HG02759 (cell line): ENCODE measurements around the gene NPIPA7.
"Not testable (repeated sequence)": the region's sequence is repeated elsewhere in the genome, so short reads cannot be mapped to it uniquely, and the experiment has no call there.

Source experiments
- ATAC-seq: cut with Tn5 transposase; IDR thresholded peaks from one replicate; pipeline ENCODE4 v1.9.1; 2021; ENCODE audit warnings: mild to moderate bottlenecking, moderate library complexity; ENCODE audit not compliant: unreplicated experiment

Gene NPIPA7

DNA sequence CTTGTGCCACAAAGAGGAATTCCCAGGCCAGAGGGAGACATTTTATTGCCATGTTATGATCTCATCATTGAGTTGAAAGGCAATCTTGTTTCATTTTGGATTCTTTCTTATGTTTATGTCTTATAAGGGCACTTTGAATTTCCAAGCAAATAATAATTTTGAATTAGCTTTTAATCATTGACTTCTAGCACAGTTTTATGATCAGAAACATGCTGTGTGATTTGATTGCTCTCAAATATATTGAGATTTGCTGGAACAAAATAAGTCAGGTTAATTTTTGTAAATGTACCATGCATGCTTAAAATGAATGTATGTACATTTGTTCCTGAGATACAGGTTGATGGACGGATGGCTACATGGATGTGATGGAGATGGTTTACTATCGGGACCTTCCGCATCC, at the start of gene NPIPA7:
TSS of gene NPIPA7 (plus strand) at position 301 of the 400 bp plus-strand sequence. CDS start 105 bp downstream, outside the sequence.
- ATAC-seq, result not testable (repeated sequence)

DNA sequence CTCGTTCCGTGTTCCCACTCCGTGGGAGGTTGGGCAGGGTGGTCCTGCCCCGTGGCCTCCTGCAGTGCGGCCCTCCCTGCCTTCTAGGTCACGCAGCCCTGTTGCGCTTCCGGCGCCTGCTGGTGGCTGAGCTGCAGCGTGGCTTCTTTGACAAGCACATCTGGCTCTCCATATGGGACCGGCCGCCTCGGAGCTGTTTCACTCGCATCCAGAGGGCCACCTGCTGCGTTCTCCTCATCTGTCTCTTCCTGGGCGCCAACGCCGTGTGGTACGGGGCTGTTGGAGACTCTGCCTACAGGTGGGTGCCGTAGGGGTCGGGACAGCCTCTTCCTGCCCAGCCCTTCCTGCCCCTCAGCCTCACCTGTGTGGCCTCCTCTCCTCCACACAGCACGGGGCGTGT, 47.5 kb upstream of the NPIPA7 start:
- ATAC-seq, result not testable (repeated sequence)

DNA sequence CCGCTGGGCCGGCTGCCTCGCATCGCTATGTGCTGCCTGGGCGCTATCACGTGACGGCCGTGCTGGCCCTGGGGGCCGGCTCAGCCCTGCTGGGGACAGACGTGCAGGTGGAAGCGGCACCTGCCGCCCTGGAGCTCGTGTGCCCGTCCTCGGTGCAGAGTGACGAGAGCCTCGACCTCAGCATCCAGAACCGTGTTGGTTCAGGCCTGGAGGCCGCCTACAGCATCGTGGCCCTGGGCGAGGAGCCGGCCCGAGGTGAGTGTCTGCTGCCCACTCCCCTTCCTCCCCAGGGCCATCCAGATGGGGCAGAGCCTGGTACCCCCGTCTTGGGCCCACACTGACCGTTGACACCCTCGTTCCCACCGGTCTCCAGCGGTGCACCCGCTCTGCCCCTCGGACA, 21.4 kb upstream of the NPIPA7 start:
- not testable (repeated sequence) for ATAC-seq

DNA sequence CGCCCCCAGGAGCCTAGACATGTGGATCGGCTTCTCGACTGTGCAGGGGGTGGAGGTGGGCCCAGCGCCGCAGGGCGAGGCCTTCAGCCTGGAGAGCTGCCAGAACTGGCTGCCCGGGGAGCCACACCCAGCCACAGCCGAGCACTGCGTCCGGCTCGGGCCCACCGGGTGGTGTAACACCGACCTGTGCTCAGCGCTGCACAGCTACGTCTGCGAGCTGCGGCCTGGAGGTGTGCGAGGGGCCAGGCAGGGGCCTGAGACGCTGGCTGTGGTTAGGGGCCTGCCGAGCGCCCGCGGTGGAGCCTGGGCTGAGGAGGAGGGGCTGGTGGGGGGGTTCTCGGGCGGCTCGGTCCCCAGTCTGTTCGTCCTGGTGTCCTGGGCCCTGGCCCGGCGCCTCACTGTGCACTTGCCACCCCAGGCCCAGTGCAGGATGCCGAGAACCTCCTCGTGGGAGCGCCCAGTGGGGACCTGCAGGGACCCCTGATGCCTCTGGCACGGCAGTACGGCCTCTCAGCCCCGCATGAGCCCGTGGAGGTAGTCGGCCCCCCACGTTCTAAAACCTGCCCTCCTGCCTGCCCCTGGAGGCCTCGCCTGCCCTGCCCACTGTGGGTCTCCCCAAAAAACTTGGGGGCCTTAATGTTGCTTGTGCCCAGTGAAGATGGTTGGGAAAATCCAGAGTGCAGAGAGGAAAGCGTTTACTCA, 20.2 kb upstream of the NPIPA7 start:
- ATAC-seq, result not testable (repeated sequence)

DNA sequence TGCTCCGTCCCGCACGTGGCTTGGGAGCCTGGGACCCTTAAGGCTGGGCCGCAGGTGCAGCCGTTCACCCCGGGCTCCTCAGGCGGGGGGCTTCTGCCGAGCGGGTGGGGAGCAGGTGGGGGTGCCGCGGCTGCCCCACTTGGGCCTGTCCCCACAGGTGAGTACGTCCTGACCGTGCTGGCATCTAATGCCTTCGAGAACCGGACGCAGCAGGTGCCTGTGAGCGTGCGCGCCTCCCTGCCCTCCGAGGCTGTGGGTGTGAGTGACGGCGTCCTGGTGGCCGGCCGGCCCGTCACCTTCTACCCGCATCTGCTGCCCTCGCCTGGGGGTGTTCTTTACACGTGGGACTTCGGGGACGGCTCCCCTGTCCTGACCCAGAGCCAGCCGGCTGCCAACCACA, 15.3 kb upstream of the NPIPA7 start:
- not testable (repeated sequence) for ATAC-seq

DNA sequence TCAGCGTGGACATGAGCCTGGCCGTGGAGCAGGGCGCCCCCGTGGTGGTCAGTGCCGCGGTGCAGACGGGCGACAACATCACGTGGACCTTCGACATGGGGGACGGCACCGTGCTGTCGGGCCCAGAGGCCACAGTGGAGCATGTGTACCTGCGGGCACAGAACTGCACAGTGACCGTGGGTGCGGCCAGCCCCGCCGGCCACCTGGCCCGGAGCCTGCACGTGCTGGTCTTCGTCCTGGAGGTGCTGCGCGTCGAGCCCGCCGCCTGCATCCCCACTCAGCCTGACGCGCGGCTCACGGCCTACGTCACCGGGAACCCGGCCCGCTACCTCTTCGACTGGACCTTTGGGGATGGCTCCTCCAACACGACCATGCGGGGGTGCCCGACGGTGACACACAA, 14.8 kb upstream of the NPIPA7 start:
- ATAC-seq, result not testable (repeated sequence)

DNA sequence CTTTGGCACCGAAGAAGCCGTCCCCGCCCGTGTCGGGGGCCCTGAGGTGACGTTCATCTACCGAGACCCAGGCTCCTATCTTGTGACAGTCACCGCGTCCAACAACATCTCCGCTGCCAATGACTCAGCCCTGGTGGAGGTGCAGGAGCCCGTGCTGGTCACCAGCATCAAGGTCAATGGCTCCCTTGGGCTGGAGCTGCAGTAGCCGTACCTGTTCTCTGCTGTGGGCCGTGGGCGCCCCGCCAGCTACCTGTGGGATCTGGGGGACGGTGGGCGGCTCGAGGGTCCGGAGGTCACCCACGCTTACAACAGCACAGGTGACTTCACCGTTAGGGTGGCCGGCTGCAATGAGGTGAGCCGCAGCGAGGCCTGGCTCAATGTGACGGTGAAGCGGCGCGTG, 14.2 kb upstream of the NPIPA7 start:
- ATAC-seq, result not testable (repeated sequence)

DNA sequence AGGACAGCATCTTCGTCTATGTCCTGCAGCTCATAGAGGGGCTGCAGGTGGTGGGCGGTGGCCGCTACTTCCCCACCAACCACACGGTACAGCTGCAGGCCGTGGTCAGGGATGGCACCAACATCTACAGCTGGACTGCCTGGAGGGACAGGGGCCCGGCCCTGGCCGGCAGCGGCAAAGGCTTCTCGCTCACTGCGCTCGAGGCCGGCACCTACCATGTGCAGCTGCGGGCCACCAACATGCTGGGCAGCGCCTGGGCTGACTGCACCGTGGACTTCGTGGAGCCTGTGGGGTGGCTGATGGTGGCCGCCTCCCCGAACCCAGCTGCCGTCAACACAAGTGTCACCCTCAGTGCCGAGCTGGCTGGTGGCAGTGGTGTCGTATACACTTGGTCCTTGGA, 13.6 kb upstream of the NPIPA7 start:
- not testable (repeated sequence) for ATAC-seq

DNA sequence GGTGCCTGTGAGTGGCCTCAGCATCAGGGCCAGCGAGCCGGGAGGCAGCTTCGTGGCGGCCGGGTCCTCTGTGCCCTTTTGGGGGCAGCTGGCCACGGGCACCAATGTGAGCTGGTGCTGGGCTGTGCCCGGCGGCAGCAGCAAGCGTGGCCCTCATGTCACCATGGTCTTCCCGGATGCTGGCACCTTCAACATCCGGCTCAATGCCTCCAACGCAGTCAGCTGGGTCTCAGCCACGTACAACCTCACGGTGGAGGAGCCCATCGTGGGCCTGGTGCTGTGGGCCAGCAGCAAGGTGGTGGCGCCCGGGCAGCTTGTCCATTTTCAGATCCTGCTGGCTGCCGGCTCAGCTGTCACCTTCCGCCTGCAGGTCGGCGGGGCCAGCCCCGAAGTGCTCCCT, 13.1 kb upstream of the NPIPA7 start:
- not testable (repeated sequence) for ATAC-seq

DNA sequence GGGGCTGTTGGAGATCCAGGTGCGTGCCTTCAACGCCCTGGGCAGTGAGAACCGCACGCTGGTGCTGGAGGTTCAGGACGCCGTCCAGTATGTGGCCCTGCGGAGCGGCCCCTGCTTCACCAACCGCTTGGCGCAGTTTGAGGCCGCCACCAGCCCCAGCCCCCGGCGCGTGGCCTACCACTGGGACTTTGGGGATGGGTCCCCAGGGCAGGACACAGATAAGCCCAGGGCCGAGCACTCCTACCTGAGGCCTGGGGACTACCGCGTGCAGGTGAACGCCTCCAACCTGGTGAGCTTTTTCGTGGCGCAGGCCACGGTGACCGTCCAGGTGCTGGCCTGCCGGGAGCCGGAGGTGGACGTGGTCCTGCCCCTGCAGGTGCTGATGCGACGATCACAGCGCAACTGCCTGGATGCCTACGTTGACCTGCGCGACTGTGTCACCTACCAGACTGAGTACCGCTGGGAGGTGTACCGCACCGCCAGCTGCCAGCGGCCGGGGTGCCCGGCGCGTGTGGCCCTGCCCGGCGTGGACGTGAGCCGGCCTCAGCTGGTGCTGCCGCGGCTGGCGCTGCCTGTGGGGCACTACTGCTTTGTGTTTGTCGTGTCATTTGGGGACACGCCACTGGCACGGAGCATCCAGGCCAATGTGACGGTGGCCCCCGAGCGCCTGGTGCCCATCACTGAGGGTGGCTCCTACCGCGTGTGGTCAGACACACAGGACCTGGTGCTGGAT, 12.2 kb upstream of the NPIPA7 start:
- not testable (repeated sequence) for ATAC-seq

DNA sequence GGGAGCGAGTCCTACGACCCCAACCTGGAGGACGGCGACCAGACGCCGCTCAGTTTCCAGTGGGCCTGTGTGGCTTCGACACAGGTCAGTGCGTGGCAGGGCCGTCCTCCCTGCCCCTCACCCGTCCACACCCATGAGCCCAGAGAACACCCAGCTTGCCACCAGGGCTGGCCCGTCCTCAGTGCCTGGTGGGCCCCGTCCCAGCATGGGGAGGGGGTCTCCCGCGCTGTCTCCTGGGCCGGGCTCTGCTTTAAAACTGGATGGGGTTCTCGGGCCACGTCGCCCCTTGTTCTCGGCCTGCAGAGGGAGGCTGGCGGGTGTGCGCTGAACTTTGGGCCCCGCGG, 11.7 kb upstream of the NPIPA7 start:
- not testable (repeated sequence) for ATAC-seq

DNA sequence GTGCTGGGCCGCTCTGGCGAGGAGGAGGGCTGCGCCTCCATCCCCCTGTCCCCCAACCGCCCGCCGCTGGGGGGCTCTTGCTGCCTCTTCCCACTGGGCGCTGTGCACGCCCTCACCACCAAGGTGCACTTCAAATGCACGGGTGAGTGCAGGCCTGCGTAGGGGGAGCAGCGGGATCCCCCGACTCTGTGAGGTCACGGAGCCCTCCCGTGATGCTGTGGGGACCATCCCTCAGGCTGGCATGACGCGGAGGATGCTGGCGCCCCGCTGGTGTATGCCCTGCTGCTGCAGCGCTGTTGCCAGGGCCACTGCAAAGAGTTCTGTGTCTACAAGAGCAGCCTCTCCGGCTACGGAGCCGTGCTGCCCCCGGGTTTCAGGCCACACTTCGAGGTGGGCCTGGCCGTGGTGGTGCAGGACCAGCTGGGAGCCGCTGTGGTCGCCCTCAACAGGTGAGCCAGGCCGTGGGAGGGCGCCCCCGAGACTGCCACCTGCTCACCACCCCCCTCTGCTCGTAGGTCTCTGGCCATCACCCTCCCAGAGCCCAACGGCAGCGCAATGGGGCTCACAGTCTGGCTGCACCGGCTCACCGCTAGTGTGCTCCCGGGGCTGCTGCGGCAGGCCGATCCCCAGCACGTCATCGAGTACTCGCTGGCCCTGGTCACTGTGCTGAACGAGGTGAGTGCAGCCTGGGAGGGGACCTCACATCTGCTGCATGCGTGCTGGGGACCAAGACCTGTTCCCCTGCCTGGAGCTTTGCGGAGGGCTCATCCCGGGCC, 9.7 kb upstream of the NPIPA7 start:
- not testable (repeated sequence) for ATAC-seq

DNA sequence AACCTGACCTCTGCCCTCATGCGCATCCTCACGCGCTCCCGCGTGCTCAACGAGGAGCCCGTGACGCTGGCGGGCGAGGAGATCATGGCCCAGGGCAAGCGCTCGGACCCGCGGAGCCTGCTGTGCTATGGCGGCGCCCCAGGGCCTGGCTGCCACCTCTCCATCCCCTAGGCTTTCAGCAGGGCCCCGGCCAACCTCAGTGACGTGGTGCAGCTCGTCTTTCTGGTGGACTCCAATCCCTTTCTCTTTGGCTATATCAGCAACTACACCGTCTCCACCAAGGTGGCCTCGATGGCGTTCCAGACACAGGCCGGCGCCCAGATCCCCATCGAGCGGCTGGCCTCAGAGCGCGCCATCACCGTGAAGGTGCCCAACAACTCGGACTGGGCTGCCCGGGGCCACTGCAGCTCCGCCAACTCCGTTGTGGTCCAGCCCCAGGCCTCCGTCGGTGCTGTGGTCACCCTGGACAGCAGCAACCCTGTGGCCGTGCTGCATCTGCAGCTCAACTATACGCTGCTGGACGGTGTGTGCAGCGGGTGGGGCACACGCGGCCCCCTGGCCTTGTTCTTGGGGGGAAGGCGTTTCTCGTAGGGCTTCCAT, 7.7 kb upstream of the NPIPA7 start:
- ATAC-seq, result not testable (repeated sequence)

DNA sequence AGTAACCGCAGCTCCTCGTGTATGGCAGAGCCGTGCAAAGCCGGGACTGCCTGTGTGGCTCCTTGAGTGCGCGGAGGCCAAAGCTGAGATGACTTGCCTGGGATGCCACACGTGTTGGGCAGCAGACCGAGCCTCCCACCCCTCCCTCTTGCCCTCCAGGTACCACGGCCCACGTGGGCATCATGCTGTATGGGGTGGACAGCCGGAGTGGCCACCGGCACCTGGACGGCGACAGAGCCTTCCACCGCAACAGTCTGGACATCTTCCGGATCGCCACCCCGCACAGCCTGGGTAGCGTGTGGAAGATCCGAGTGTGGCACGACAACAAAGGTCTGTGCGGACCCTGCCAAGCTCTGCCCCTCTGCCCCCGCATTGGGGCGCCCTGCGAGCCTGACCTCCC, 4.7 kb upstream of the NPIPA7 start:
- ATAC-seq, result not testable (repeated sequence)

DNA sequence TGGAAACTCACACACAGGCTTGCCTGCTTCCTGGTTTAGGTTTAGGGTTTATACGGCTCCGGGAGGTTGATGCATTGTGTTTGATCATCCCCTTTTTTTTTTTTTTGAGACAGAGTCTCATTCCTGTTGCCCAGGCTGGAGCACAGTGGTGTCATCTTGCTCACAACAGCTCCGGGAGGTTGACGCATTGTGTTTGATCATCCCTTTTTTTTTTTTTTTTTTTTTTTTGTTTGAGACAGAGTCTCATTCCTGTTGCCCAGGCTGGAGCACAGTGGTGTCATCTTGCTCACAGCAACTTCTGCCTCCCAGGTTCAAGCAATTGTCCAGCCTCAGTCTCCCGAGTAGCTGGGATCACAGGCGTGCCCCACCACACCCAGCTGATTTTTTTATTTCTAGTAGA, 20.7 kb downstream of the NPIPA7 start:
- not testable (repeated sequence) for ATAC-seq

DNA sequence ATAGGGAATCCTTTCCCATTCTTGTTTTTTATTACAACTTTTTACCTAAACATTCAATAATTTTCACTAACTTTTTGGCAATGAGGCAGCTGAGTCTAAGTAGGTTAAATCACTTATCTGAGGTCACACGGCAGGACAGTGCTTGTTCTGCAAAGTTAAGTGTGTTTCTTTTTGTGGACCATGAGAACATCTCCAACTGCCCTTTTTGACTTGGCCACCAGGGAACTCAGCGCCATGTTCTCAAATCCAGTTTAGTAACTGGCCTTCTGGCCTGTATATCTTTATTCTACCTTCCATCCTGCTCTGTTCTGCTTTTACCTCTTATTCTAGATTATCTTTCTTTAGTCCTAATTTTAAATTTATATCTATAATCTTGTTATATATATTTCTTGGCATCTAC, 23.4 kb downstream of the NPIPA7 start:
- ATAC-seq, result not testable (repeated sequence)

DNA sequence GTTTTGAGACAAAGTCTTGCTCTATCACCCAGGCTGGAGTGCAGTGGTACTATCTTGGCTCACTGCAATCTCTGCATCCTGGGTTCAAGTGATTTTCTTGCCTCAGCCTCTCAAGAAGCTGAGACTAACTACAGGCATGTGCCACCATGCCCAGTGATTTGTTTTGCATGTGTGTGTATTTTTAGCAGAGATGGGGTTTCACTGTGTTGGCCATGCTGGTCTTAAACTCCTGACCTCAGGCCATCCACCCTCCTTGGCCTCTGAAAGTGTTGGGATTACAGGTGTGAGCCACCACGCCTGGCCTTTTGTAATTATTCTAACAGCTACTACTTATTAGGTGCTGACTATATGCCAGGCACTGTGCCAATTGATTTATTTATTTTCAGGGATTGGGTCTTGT, 25.3 kb downstream of the NPIPA7 start:
- not testable (repeated sequence) for ATAC-seq

DNA sequence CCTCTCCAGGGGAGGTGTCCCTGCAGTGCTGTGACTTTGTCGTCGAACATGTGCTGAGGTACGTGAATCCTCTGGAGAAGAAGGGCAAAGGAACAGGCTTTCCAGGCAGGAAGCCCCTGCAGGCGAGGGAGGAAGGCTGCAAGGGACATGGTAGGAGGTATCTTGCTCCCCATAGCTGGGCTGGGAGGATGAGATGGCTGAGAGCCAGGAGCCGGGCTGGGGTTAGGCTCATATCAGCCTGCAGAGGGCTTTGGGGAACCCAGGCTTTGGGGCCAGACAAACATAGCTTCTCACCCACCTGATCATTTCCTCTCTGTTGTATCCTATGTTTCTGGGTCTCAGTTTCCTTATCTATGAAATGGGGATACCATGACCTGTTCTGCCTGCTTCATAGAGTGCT, 26.5 kb downstream of the NPIPA7 start:
- not testable (repeated sequence) for ATAC-seq

DNA sequence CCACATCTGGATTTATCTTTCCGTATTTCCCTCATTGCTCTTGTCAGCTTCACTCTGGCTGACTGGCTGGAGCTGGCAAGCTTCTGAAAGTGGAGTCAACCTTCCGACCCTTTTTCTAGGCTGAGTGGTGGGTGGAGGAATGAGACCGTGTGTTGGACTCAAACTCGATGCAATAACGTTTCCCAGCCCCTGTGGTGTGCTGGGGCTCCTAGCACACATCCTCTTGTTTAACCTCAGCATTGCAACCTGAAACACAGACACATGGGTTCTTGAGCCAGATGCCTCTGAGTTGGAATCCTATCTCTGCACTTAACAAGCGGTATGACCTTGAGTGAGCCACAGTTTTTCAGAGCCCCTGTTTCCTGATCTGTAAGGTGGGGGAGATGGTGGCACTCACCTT, 29.5 kb downstream of the NPIPA7 start:
- not testable (repeated sequence) for ATAC-seq

DNA sequence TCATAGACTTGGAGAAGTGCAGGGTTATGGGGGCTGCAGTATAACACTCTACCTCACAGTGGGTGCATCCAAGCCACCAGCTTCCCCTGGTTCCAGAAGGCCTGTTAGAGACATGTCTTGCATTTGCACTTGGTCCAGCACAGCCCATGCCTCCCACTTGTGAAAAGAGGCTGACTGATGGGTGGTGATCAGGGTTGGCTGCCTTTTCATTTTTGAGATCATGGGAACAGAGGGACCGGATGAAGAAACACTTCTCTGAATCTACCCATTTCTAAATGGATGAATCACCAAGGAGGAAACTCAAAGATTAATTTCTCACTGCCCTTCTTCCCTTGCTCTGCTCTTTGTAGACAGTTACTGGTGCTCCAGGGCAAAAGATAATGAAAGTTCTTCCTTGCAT, 34.8 kb downstream of the NPIPA7 start:
- ATAC-seq, result not testable (repeated sequence)

DNA sequence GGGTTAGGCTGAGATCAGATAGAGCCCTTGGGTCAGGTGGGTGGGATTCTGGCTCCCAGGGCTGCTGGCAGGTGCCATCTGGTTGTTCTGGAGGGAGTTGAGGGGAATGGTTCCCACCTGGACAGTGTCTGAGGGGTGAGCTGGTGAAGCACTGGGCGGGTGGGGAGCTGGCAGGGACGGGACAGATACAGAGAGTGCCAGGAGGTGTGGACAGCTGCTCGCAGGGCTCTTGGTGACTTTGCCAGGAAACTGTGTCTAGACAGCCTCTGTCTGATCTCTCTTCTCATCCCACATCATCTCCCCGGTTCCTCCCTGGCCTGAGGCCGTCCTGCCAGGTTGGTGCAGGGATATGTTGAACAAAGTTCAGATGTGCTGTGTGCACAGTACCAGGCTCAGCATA, 38.1 kb downstream of the NPIPA7 start:
- not testable (repeated sequence) for ATAC-seq
